ENCODE measurements around the gene HIVEP3. TPM values are rescaled to one million over a fixed set of nuclear protein-coding genes. Genes with fewer than 3 reads are reported as not detected.

Gene HIVEP3
- total and polyA plus RNA-seq, 3 donors from 2014 or later = 4.8 to 7.3 (median 7.2) TPM

- intact Hi-C loops (cut with DNase I; ENCODE audit: low total_unique reads) = no loop called here
- WGBS, 2 donors = 95 to 96% methylated on average over 3 of the region's 3 CpGs
- no peaks in the 10 kb centered on the region for H3K27me3 ChIP-seq
Measured at GRCh38 chr1:41780916-41781315, 137.8 kb downstream of the HIVEP3 start.

GRCh38 chr1:41780322-41780721, 138.4 kb downstream of the HIVEP3 start:
- Histone ChIP-seq H3K27me3 (no peaks in the 10 kb centered on the region), H3K4me1 (no peaks in the 10 kb centered on the region), H3K36me3 (ENCODE audit: low read depth, missing control alignments) (no peaks in the 10 kb centered on the region), H3K4me3 (no peak overlapping the region), H3K27ac (no peak overlapping the region), H3K9me3 (no peaks in the 10 kb centered on the region)
- WGBS, 2 donors = 92 to 95% methylated on average over 2 of the region's 2 CpGs
- intact Hi-C loops (cut with DNase I; ENCODE audit: low total_unique reads) = no loop called here
- no peak for DNase-seq
- TF ChIP-seq CTCF (IDR thresholded peaks at IDR 0.05) = no peak
- TF ChIP-seq POLR2A (IDR thresholded peaks at IDR 0.05) = no peak

More at GRCh38 chr1:41780916-41781315, 137.8 kb downstream of the HIVEP3 start:
- H3K4me3 ChIP-seq = no peak overlapping the region
- TF ChIP-seq POLR2A (IDR thresholded peaks at IDR 0.05) = no peak
- no peak for TF ChIP-seq CTCF (IDR thresholded peaks at IDR 0.05)
- DNase-seq = no peak
- no peaks in the 10 kb centered on the region for H3K36me3 ChIP-seq (ENCODE audit: low read depth, missing control alignments)
- no peaks in the 10 kb centered on the region for H3K4me1 ChIP-seq
- H3K9me3 ChIP-seq = no peaks in the 10 kb centered on the region
- no peak overlapping the region for H3K27ac ChIP-seq

- Histone ChIP-seq H3K36me3 (ENCODE audit: low read depth, missing control alignments) (no peaks in the 10 kb centered on the region), H3K27ac (no peak overlapping the region), H3K27me3 (no peaks in the 10 kb centered on the region), H3K4me3 (no peak overlapping the region), H3K9me3 (no peaks in the 10 kb centered on the region), H3K4me1 (no peaks in the 10 kb centered on the region)
- TF ChIP-seq CTCF (IDR thresholded peaks at IDR 0.05) (no peak), POLR2A (IDR thresholded peaks at IDR 0.05) (no peak)
- 92 to 98% methylated on average over 6 of the region's 6 CpGs for WGBS, 2 donors
- intact Hi-C loops (cut with DNase I; ENCODE audit: low total_unique reads) = no loop called here
- no peak for DNase-seq
Measured at GRCh38 chr1:41779360-41779759, 139.4 kb downstream of the HIVEP3 start.

GRCh38 chr1:41777695-41778094, 141.0 kb downstream of the HIVEP3 start:
- 91 to 94% methylated on average over 10 of the region's 10 CpGs for WGBS, 2 donors

More at GRCh38 chr1:41777695-41778094, 141.0 kb downstream of the HIVEP3 start:
- no peak for DNase-seq
- Histone ChIP-seq H3K4me3 (no peak overlapping the region), H3K27ac (no peak overlapping the region), H3K9me3 (no peaks in the 10 kb centered on the region), H3K4me1 (no peaks in the 10 kb centered on the region), H3K36me3 (ENCODE audit: low read depth, missing control alignments) (no peaks in the 10 kb centered on the region), H3K27me3 (no peaks in the 10 kb centered on the region)
- TF ChIP-seq POLR2A (IDR thresholded peaks at IDR 0.05) (no peak), CTCF (IDR thresholded peaks at IDR 0.05) (no peak)
- intact Hi-C loops (cut with DNase I; ENCODE audit: low total_unique reads) = no loop called here
